Vagina (tissue), 2 donors: ENCODE measurements around the gene DYRK1A.

Source experiments
- CTCF ChIP-seq, 3 experiments: fragments of 450-650 bp in 2 of 3; fragments of 200-600 bp in 1 of 3; sonication (generic) in 1 of 3; IDR thresholded peaks; one replicate each; pipeline ENCODE4 v1.5.1; 2017 to 2019; ENCODE audit warnings: antibody characterized with exemption in 3 of 3, mild to moderate bottlenecking in 2 of 3, moderate library complexity in 2 of 3
- POLR2AphosphoS5 ChIP-seq, 2 donors: sonication (generic); formaldehyde crosslinking; IDR thresholded peaks; one replicate each; pipeline ENCODE4 v1.9.0; 2017; ENCODE audit warnings: antibody characterized with exemption in 2 of 2, mild to moderate bottlenecking in 2 of 2, low read depth in 1 of 2; ENCODE audit not compliant: insufficient read depth in 1 of 2

GRCh38 chr21:37365517-37366481 lies 774 bp upstream of the DYRK1A start:
- TF ChIP-seq CTCF (IDR thresholded peaks at IDR 0.05) (no peak), POLR2AphosphoS5 (IDR thresholded peaks at IDR 0.05; ENCODE audit: insufficient read depth in 1 of 2, low read depth in 1 of 2) (peak in 1 of 2 donors; percentile 65)
